Left lung (tissue), 10 donors: ENCODE data around the gene PEX7. TPM values are rescaled to one million over a fixed set of nuclear protein-coding genes. Genes with fewer than 3 reads are reported as not detected.
"Not testable (repeated sequence)": the region's sequence is repeated elsewhere in the genome, so short reads cannot be mapped to it uniquely, and the experiment has no call there.

ENCODE experiments used
- ATAC-seq: fragments of 200-7000 bp; cut with Tn5 transposase; one replicate; pipeline ENCODE4 v1.9.1; 2020; ENCODE audit warnings: moderate library complexity
- DNase-seq, 4 donors: peaks; one replicate each; pipeline ENCODE4 v3.0.0-alpha.2; 2013 to 2020
- H3K27ac ChIP-seq, 2 donors: fragments of 200-600 bp; sonication (generic) in 1 of 2; one replicate each; pipeline versions ENCODE4 v1.5.0 to v1.8.0; 2020 to 2021
- H3K27me3 ChIP-seq, 2 donors: fragments of 200-600 bp; sonication (generic) in 1 of 2; one replicate each; pipeline versions ENCODE4 v1.5.0 to v1.8.0; 2020 to 2021
- H3K36me3 ChIP-seq, 2 donors: fragments of 200-600 bp; sonication (generic) in 1 of 2; one replicate each; pipeline versions ENCODE4 v1.5.0 to v1.8.0; 2020 to 2021
- H3K4me1 ChIP-seq, 2 donors: fragments of 200-600 bp; one replicate each; pipeline ENCODE4 v1.8.0; 2021
- H3K4me3 ChIP-seq, 2 donors: fragments of 200-600 bp; sonication (generic) in 1 of 2; one replicate each; pipeline versions ENCODE4 v1.5.0 to v1.8.0; 2020 to 2021; ENCODE audit warnings: mild to moderate bottlenecking in 1 of 2
- H3K9me3 ChIP-seq, 2 donors: fragments of 200-600 bp; sonication (generic) in 1 of 2; one replicate each; pipeline versions ENCODE4 v1.5.0 to v1.8.0; 2020 to 2021
- CTCF ChIP-seq, 2 donors: fragments of 200-600 bp; sonication (generic) in 1 of 2; IDR thresholded peaks; one replicate each; pipeline versions ENCODE4 v1.5.0 to v1.8.0; 2021; ENCODE audit warnings: antibody characterized with exemption in 2 of 2
- intact Hi-C, 2 donors: fragments of 100-400 bp; cut with DNase I; formaldehyde crosslinking; loops; one replicate each; pipeline versions ENCODE4 v1.11.2 to v1.14.2; 2022
- polyA plus RNA-seq, 6 donors: library from polyadenylated mRNA; unstranded; fragments of 120-200 nt; gene quantifications; one replicate each; pipeline ENCODE4 v1.2.1, GENCODE V29; 2013; ENCODE audit not compliant: insufficient read length in 6 of 6
- total RNA-seq, 2 donors: library from RNA; stranded (reverse); fragmentation: NEBNext Ultra II Directional; extraction: Animal tissue kit (Norgen Biotek cat#: 25700); gene quantifications; one replicate each; pipeline ENCODE4 v1.2.1, GENCODE V29; 2021
- donor health status: DM: no; HTN: yes; CAD: no.
- donor health status: DM: no; HTN: no; CAD: no.

The PEX7 gene
- total and polyA plus RNA-seq, 8 donors = 6.8 to 12.0 (median 8.8) TPM

- intact Hi-C loops = no loop called here
- DNase-seq (no peak), ATAC-seq (no peak)
- no peaks in the 10 kb centered on the region for H3K4me1 ChIP-seq
- no peaks in the 10 kb centered on the region for H3K36me3 ChIP-seq
- H3K4me3 ChIP-seq = no peak overlapping the region
- H3K9me3 ChIP-seq = no peaks in the 10 kb centered on the region
- no peak for TF ChIP-seq CTCF (IDR thresholded peaks at IDR 0.05)
- no peak overlapping the region for H3K27ac ChIP-seq
- no peaks in the 10 kb centered on the region for H3K27me3 ChIP-seq
Observed at GRCh38 chr6:136803608-136804007, 18.8 kb upstream of the PEX7 start.

GRCh38 chr6:136809091-136809860, 13.1 kb upstream of the PEX7 start:
- no peak for TF ChIP-seq CTCF (IDR thresholded peaks at IDR 0.05)
- no peak overlapping the region for H3K4me3 ChIP-seq
- H3K27me3 ChIP-seq = no peaks in the 10 kb centered on the region
- H3K4me1 ChIP-seq = no peaks in the 10 kb centered on the region
- intact Hi-C loops = no loop called here
- DNase-seq (no peak), ATAC-seq (no peak)
- H3K27ac ChIP-seq = no peak overlapping the region
- H3K36me3 ChIP-seq = no peaks in the 10 kb centered on the region
- no peaks in the 10 kb centered on the region for H3K9me3 ChIP-seq

GRCh38 chr6:136811272-136811671, 11.1 kb upstream of the PEX7 start:
- no peak for DNase-seq
- intact Hi-C loops = no loop called here

GRCh38 chr6:136812174-136812573, 10.2 kb upstream of the PEX7 start:
- H3K4me3 ChIP-seq = no peak overlapping the region
- no peaks in the 10 kb centered on the region for H3K4me1 ChIP-seq
- TF ChIP-seq CTCF (IDR thresholded peaks at IDR 0.05) = no peak
- DNase-seq (no peak), ATAC-seq (no peak)
- H3K27ac ChIP-seq = no peak overlapping the region
- no peaks in the 10 kb centered on the region for H3K9me3 ChIP-seq
- intact Hi-C loops = no loop called here
- no peaks in the 10 kb centered on the region for H3K27me3 ChIP-seq
- H3K36me3 ChIP-seq = no peaks in the 10 kb centered on the region

More at GRCh38 chr6:136811272-136811671, 11.1 kb upstream of the PEX7 start:
- Histone ChIP-seq H3K27me3 (no peaks in the 10 kb centered on the region), H3K9me3 (no peaks in the 10 kb centered on the region), H3K36me3 (no peaks in the 10 kb centered on the region), H3K4me1 (no peaks in the 10 kb centered on the region), H3K4me3 (no peak overlapping the region), H3K27ac (no peak overlapping the region)
- TF ChIP-seq CTCF (IDR thresholded peaks at IDR 0.05) = no peak
- no peak for ATAC-seq

GRCh38 chr6:136815608-136816007, 6.8 kb upstream of the PEX7 start:
- ATAC-seq, DNase-seq, H3K9me3 ChIP-seq, H3K36me3 ChIP-seq, intact Hi-C loops, H3K4me1 ChIP-seq, H3K27ac ChIP-seq, H3K4me3 ChIP-seq, H3K27me3 ChIP-seq: not testable (repeated sequence)

- TF ChIP-seq CTCF (IDR thresholded peaks at IDR 0.05) = no peak
- no peaks in the 10 kb centered on the region for H3K36me3 ChIP-seq
- intact Hi-C loops = no loop called here
- DNase-seq = peak in 2 of 4 donors; percentile 43 to 59
- peaks cover 0 to 1% of the 10 kb centered on the region in 2 donors for H3K4me1 ChIP-seq
- H3K4me3 ChIP-seq = no peak overlapping the region
- H3K27ac ChIP-seq = no peak overlapping the region
- H3K27me3 ChIP-seq = no peaks in the 10 kb centered on the region
- no peak for ATAC-seq
- H3K9me3 ChIP-seq = no peaks in the 10 kb centered on the region
Observed at GRCh38 chr6:136816656-136817055, 5.7 kb upstream of the PEX7 start.
